NCI-H2029 (cell line): ENCODE measurements around the gene C1orf210.

Source experiments
- DNase-seq: peaks from one replicate; lab custom pipeline; 2025; lab: John Stamatoyannopoulos, UW

Gene C1orf210

DNA sequence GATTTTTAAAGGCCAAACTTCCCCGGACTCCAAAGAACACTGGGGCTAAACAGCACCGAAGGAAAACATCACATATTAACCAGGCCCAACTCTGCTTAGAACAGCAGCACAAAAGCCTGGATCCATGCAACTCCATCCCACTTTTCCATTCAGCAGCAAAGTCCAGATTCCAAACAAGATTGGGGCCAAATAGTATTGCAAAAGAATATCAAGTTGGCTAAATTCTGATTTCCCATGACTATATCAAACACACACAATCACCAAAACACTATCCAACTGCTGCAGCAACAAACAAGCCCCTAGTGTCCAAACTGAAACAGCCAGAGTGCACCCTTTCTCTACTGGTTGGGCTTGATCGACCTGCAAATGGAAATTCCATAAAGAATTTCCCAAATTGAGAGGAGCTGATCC is 35.0 kb downstream of the C1orf210 start:
- no peak for DNase-seq

DNA sequence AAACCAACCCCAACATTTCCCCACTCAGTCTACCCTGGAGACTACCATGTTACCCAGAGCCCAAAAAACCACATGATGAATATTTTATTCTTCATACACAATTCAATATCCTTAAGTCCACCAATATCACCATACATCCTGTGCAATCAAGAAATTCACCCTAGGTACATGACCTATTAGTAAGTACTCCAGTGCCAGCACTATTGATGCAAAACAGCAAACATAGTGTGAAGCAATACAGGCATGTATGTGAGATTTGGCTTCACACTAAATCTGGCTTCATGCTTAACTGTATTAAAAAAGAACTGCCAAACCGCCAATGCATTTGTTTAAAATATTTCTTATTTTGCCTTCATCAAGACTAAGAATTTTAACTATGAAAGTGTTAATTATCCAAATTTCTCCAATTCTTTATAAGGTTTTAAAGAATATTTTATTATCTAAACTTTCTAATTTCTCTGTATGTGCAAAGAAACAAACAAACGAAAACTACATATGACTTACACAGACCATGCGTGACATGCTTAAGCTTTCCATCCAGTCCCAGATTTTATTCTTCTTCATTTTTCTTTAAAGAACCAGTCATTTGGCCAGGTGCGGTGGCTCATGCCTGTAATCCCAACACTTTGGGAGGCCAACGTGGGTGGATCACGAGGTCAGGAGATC is 38.0 kb downstream of the C1orf210 start:
- DNase-seq, result no peak

DNA sequence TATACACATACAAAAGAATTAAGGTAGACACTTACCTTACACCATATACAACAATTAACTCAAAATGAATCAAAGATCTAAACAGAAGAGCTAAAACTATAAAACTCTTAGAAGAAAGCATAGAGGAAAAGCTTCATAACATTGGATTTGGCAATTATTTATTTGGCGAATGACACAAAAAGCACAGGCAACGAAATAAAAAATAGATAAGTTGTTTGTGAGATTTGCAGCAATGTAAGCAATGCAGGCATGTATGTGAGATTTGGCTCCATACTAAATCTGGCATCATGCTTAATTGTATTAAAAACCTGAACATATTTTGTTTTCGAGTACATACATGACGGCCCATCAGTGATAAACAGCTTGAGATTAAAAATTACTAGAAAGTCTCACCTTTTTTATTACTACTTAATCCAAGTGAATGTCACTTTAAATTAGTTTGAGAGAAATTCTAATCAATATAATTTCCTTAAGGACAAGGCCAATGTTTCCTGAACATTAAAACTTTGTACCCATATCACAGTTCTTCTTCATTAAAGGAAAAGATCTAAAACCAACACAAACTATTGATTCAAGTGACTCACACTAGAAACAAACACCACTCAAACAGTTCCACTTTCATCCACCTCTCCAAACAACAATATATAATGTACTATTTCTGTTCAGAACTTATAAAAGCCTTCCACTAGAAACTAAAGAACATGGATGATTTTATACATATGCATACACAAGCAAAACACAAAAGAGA is 38.7 kb downstream of the C1orf210 start:
- DNase-seq, result no peak

DNA sequence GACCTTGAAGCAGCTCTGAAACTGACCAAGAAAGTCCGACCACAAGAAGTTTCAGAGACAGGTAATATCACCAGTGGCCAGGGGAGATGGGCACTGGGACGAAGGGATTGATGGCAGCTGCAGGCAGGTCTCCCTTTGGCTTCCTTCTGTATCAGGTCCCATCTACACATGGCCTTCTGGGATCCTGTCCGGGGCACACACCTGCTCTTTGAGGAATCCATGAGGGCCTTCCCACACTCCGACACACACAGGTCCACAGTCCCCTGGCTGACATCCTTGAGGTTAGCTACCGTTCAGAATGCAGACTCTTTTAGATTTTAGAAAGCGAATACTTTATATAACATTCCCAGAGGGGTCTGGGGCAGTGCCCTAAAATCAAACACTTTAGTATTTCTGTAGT is 42.1 kb downstream of the C1orf210 start:
- no peak for DNase-seq

DNA sequence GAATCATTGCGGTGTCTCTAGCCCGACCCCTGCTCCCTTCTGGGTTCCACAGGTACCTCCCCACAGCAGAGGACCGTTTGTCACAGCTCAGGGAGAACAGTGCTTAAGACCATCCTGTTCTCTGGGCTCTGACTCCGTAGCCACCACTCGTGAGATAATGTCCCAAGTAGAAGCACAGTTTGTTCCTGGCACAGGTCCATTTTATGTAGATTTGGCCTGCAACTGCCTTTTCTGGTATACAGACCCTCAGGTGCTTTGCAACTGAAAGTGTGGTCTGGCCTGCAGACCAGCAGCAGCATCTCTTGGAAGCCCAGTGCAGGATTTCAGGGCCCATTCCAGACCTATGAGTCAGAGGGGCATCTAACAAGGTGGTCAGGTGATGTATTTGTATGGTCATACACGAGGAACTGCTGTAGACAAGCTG is 44.0 kb downstream of the C1orf210 start:
- DNase-seq, result no peak

DNA sequence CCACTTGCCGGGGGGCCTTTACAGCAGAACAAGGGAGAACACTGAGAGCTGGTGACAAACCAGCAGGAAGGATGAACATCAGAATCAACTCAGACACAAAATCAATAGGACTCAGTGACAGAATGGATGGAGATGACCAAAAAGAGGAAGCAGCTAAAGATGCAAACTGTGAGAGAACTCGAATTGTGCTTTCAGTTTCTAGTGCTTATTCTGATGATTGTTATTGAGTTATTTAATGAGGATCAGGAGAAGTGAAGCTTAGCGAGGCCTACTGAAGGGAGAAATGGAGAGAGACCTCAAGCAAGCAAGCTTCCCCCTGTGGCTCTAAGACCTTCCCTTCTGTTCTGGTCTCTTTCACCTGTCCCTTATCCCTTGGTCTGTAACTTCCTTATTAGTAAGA is 45.9 kb downstream of the C1orf210 start:
- DNase-seq, result no peak

DNA sequence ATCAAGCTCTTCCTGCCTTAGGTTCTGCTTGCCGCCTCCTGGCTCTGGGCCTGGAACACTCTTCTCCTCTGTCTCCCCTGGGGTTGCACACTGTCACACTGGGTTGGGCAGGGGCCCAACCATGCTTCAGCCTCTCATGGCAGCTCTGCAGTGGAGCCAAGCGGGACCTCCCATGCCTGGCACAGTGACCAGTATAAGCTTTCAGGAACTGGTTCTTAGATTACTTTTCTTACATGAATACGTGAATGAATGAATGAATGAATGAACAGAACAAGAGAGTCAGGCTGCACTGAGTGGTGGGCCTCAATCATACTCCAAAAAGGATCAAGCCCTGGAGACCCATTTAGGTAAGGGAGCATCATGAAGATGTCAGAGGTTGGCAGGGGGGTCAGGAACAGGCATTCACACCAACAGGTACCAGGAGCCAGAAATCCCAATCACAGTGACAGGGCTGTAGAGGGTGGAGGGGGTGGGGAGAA is 46.4 kb downstream of the C1orf210 start:
- DNase-seq, result no peak

DNA sequence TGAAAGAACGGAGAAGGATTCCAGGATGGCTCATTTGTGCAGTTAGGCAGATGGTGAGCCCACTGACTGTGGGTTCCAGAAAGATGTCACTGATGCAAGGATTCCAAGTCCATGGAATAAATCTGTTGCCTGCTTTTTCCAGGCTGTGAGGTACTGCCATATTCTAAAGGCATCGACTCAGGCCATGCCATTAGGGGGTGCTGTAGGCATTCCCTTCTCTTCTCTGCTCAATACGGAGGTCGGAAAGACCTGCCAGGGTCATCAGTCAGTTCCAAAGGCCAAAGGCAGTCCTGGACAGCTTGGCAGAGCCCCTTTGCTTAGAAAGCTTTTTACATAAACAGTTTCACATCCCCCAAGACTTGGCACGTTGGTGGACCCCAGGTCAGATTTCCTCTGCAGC is 47.3 kb downstream of the C1orf210 start:
- peak; percentile 77 for DNase-seq

DNA sequence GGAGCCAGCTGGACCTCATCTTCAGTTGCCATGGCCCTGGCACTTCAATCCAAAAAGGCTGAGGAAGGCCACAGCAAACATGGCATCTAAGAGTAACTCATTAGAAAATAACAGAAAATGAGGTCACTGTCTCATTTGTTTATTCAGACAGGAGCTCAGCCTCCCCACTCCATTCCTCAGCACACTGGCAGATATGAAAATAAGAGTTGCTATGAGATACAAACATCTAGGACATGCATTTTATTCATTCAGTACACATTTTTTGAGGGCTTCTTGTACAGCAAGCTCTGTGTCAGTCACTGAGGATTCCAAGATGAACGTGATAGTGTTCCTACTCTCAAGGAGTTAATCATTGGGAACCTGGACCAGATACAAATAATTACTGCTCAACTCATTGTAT is 48.3 kb downstream of the C1orf210 start:
- DNase-seq, result no peak

DNA sequence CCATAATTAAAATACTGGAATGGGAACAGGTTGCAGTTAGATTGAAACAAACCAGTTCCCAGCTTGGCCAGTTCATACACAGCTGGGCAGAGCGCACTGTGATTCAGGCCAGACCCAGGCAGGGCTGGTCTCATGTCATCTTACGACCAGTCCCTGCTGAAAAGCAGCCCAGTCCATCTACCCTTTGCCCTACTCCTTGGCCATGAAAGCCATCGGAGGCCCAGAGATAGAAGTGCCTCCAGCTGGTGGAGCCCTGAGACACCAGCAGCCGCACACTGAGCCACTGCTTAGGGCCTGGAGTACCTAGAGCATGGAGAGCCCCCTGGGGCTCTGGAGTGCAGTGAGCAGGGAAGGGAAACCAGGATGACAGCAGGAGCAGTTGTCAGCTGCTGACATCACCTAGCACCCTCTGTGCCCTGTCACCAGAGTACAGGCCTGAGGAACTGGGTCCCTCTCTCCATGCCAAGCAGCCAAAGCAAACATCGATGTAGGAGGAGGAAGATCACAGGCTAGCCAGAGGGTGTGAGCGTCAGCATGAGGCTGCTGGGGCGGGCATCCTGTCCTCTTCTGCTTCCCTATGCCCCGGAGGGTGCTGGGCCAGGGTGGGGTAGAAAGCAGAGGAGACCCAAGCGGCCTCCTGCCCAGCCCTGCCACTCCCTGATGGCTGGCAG is 49.8 kb downstream of the C1orf210 start:
- no peak for DNase-seq

DNA sequence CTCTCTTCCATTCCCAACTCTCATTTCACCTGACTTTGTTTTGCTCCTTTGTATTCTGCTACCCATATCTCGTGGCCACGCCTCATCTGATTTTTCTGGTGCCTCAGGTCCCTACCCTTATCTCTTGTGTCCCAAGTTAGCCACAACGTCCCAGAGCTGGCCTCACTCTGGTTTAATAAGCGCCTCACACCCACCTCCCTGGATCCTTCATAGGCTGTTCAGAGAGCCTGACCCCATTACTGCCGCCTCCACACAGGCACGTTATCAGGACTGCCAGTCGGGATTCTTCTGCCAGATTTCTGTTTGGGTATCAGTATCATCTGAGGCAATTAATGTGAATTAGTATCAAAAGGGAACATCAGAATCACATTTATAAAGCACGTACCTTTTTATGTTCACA is 50.3 kb downstream of the C1orf210 start:
- DNase-seq, result no peak

DNA sequence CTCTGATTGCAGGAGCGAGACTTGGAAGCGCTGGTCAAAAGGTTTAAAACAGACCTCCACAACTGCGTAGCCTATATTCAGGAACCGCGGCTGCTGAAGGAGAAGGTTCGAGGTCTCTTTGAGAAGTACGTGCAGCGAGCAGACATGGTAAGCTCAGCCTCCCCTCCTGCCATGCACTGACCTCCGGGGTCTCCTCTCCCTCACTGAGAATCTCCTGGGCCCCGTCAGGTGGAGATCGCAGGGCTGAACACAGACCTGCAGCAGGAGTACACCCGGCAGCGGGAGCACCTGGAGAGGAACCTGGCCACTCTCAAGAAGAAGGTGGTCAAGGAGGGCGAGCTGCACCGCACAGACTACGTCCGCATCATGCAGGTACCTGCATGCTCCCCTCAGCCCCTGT is 51.1 kb downstream of the C1orf210 start:
- no peak for DNase-seq

DNA sequence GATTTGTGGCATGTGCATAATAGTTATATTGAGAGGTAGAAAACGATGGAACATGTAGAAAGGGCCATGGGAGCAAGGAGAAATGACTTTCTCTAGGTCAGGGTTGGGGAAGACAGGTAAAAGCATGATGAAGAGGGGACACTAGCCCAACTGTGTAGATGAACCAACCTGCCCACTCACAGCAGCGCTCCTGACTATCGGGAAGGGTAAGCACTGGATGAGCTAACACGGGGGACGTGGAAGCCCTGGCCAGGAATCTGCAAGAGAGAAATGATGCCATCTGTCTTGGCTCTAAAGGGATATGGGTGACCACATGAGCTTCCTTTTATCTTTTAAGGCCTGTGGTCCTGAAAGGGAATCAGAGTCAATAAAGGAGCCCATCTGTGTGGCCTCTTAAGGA is 51.8 kb downstream of the C1orf210 start:
- DNase-seq, result no peak

DNA sequence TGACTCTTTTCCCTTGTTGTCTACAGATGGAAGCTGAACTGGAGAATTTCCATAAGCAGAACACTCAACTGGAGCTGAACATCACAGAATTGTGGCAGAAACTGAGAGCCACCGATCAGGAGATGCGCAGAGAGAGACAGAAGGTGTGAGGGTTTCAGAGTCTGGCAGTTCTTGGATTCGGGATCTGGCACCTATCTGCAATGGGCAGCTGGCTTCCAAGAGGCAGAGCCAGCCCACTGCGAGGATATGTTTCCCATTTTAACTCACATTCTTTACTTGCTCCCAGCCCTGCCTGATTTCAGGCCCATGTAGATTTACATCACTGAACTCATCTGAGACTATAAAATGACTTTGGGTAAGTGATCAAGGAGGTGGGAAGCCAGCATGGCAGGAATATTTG is 52.9 kb downstream of the C1orf210 start:
- no peak for DNase-seq

DNA sequence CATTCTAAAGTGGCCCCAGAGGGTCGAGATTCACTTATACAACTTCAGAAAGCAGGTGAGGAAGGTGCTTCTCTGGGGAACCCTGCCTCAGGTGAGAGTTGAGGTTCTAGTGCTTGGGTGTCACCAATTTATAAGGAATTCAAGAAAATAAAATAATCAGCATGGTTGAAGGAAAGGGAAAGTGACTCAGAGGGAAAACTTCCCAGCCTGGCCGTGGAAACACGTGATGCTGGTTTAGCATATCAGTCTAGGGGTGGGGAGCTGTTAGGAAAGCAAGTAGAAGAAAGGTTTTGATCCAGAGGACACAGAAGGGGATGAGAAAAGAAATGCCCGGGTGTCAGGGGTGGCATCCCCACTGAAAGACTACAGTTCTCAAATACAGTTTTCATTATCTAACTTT is 53.3 kb downstream of the C1orf210 start:
- no peak for DNase-seq
